Panc1 (cell line): ENCODE results near the gene GJA1.

ENCODE experiments used
- CTCF ChIP-seq: fragments of 450-650 bp; IDR thresholded peaks from 2 replicates; pipeline ENCODE4 v1.5.1; 2017; ENCODE audit warnings: mild to moderate bottlenecking
- POLR2AphosphoS5 ChIP-seq: IDR thresholded peaks from 2 replicates; pipeline ENCODE4 v1.6.1; 2012; ENCODE audit warnings: mild to moderate bottlenecking, low read depth, low read length, moderate library complexity

GRCh38 chr6:121485359-121485811 lies 49.9 kb downstream of the GJA1 start:
- TF ChIP-seq CTCF = no peak
- no peak for TF ChIP-seq POLR2AphosphoS5
